H4 (cell line): ENCODE measurements around the gene DCAF12L1. TPM values are rescaled to one million over a fixed set of nuclear protein-coding genes. Genes with fewer than 3 reads are reported as not detected.

Experiments
- DNase-seq: peaks from one replicate; pipeline ENCODE4 v3.0.0-alpha.2; 2015; ENCODE audit warnings: low spot score
- total RNA-seq: library from RNA; depleted of rRNA; stranded (reverse); fragments of >200 nt; shearing (Covaris generic); gene quantifications from 2 replicates; pipeline ENCODE4 v1.2.3, GENCODE V29; 2014; rRNA removed

DCAF12L1 gene
- total RNA-seq, result not detected in 2 replicates

GRCh38 chrX:126552313-126553022, at the start of gene DCAF12L1:
DCAF12L1 (minus strand) TSS chrX:126552814; CDS start chrX:126552608, 206 bp downstream.
- DNase-seq, result no peak

- no peak for DNase-seq
These were observed 28.3 kb upstream of the DCAF12L1 start for GRCh38 chrX:126580877-126581276.

- DNase-seq, result no peak
These were observed 23.3 kb upstream of the DCAF12L1 start for GRCh38 chrX:126575911-126576310.

GRCh38 chrX:126557151-126557550, 4.5 kb upstream of the DCAF12L1 start:
- DNase-seq, result no peak

GRCh38 chrX:126551725-126552312, 795 bp downstream of the DCAF12L1 start:
- DNase-seq, result no peak

GRCh38 chrX:126551306-126551705, 1.3 kb downstream of the DCAF12L1 start:
- no peak for DNase-seq

- DNase-seq, result no peak
These were observed 1.8 kb downstream of the DCAF12L1 start for GRCh38 chrX:126550816-126551215.

- peak; percentile 12 for DNase-seq
These were observed 42.7 kb downstream of the DCAF12L1 start for GRCh38 chrX:126509923-126510322.
